Hindlimb muscle (tissue), 1 donor: Measurements from ENCODE around the gene RNF213. TPM values are rescaled to one million over a fixed set of nuclear protein-coding genes. Genes with fewer than 3 reads are reported as not detected.
A peak's percentile ranks its signal among the peaks of the same experiment; 100 is the strongest.

ENCODE experiments used
- DNase-seq: peaks from one replicate; pipeline ENCODE4 v3.0.0-alpha.2; 2013
- polyA plus RNA-seq: library from polyadenylated mRNA; unstranded; fragments of 120-200 nt; gene quantifications from one replicate; pipeline ENCODE4 v1.2.1, GENCODE V29; 2013; ENCODE audit not compliant: insufficient read length

Gene RNF213
- polyA plus RNA-seq, 1 donor = 40.0 TPM

- no peak for DNase-seq
Observed at GRCh38 chr17:80433916-80434666, 173.4 kb downstream of the RNF213 start.

- DNase-seq = no peak
Observed at GRCh38 chr17:80437532-80437931, 176.9 kb downstream of the RNF213 start.

- DNase-seq = no peak
Observed at GRCh38 chr17:80438806-80439205, 178.2 kb downstream of the RNF213 start.

GRCh38 chr17:80439499-80439898 lies 178.8 kb downstream of the RNF213 start:
- DNase-seq = no peak

GRCh38 chr17:80441133-80441578 lies 180.5 kb downstream of the RNF213 start:
- peak; percentile 68 for DNase-seq

GRCh38 chr17:80441598-80442322 lies 181.1 kb downstream of the RNF213 start:
- no peak for DNase-seq

GRCh38 chr17:80442323-80442659 lies 181.6 kb downstream of the RNF213 start:
- DNase-seq = no peak

GRCh38 chr17:80442764-80443163 lies 182.1 kb downstream of the RNF213 start:
- no peak for DNase-seq

- DNase-seq = no peak
Observed at GRCh38 chr17:80443498-80443897, 182.8 kb downstream of the RNF213 start.

- no peak for DNase-seq
Observed at GRCh38 chr17:80443916-80444643, 183.4 kb downstream of the RNF213 start.

- DNase-seq = no peak
Observed at GRCh38 chr17:80444644-80444979, 184.0 kb downstream of the RNF213 start.

GRCh38 chr17:80445007-80445725 lies 184.5 kb downstream of the RNF213 start:
- DNase-seq = no peak

- DNase-seq = no peak
Observed at GRCh38 chr17:80445726-80446110, 185.1 kb downstream of the RNF213 start.

- no peak for DNase-seq
Observed at GRCh38 chr17:80446645-80447405, 186.2 kb downstream of the RNF213 start.

- no peak for DNase-seq
Observed at GRCh38 chr17:80447790-80448189, 187.1 kb downstream of the RNF213 start.

Other genes with a start within 250 kb of the RNF213 start
- gene TBC1D16, start 225.0 kb upstream of the RNF213 start, polyA plus RNA-seq = 37.2 TPM
- gene CCDC40, start 224.2 kb upstream of the RNF213 start, polyA plus RNA-seq = 7.2 TPM
- gene GAA, start 159.3 kb upstream of the RNF213 start, polyA plus RNA-seq = 38.6 TPM
- gene EIF4A3, start 113.7 kb upstream of the RNF213 start, polyA plus RNA-seq = 75.8 TPM
- gene CARD14, start 90.8 kb upstream of the RNF213 start, polyA plus RNA-seq = 1.1 TPM
- gene SGSH, start 40.5 kb upstream of the RNF213 start, polyA plus RNA-seq = 24.6 TPM
- gene SLC26A11, start 40.4 kb upstream of the RNF213 start, polyA plus RNA-seq = 11.0 TPM
- 23.3 TPM for gene ENDOV, start 154.3 kb downstream of the RNF213 start, polyA plus RNA-seq
- gene NPTX1, start 215.8 kb downstream of the RNF213 start, polyA plus RNA-seq = 0.43 TPM